HEK293T (cell line): ENCODE data around the gene RNF141.

Experiments
- CTCF ChIA-PET: fragments of 350-600 bp; formaldehyde crosslinking; extraction: SDS; loops from one replicate; lab custom pipeline; 2021; ENCODE audit warnings: antibody characterized with exemption, inconsistent platforms; lab: Yijun Ruan, JAX
- POLR2A ChIA-PET: fragments of 350-600 bp; formaldehyde crosslinking; extraction: SDS; loops from one replicate; lab custom pipeline; 2020; ENCODE audit warnings: antibody characterized with exemption, inconsistent platforms; lab: Yijun Ruan, JAX
- DNase-seq: peaks from one replicate; pipeline ENCODE4 v3.0.0; 2012; ENCODE audit warnings: mixed read lengths; ENCODE audit errors: extremely low spot score
- ARNT ChIP-seq: fragments of 450-650 bp; IDR thresholded peaks from 2 replicates; pipeline ENCODE4 v1.6.1; 2017; ENCODE audit warnings: mild to moderate bottlenecking
- BHLHE40 ChIP-seq: fragments of 450-650 bp; IDR thresholded peaks from 2 replicates; pipeline ENCODE4 v1.6.1; 2016; ENCODE audit warnings: mild to moderate bottlenecking, moderate library complexity, borderline replicate concordance
- CTBP1 ChIP-seq: fragments of 450-650 bp; IDR thresholded peaks from 2 replicates; pipeline ENCODE4 v1.6.1; 2016; ENCODE audit warnings: borderline replicate concordance
- ELF4 ChIP-seq: fragments of 450-650 bp; IDR thresholded peaks from 2 replicates; pipeline ENCODE4 v1.6.1; 2017; ENCODE audit warnings: antibody characterized with exemption
- FOXA1 ChIP-seq: fragments of 450-650 bp; IDR thresholded peaks from 2 replicates; pipeline ENCODE4 v1.6.1; 2016; ENCODE audit warnings: mild to moderate bottlenecking
- FOXK2 ChIP-seq: fragments of 450-650 bp; IDR thresholded peaks from 2 replicates; pipeline ENCODE4 v1.6.1; 2016; ENCODE audit warnings: mild to moderate bottlenecking
- FOXM1 ChIP-seq: fragments of 450-650 bp; IDR thresholded peaks from 2 replicates; pipeline ENCODE4 v1.6.1; 2017; ENCODE audit warnings: mild to moderate bottlenecking, borderline replicate concordance
- HDGF ChIP-seq: fragments of 450-650 bp; IDR thresholded peaks from 2 replicates; pipeline ENCODE4 v1.6.1; 2017; ENCODE audit warnings: antibody characterized with exemption, borderline replicate concordance
- L3MBTL2 ChIP-seq: fragments of 450-650 bp; conservative IDR thresholded peaks from 2 replicates; pipeline ENCODE4 v1.6.1; 2016; ENCODE audit warnings: mild to moderate bottlenecking
- LEF1 ChIP-seq: fragments of 450-650 bp; IDR thresholded peaks from 2 replicates; pipeline ENCODE4 v1.6.1; 2017; ENCODE audit warnings: mild to moderate bottlenecking, borderline replicate concordance
- NFRKB ChIP-seq: fragments of 450-650 bp; IDR thresholded peaks from 2 replicates; pipeline ENCODE4 v1.6.1; 2016; ENCODE audit warnings: mild to moderate bottlenecking, moderate library complexity
- PKNOX1 ChIP-seq: fragments of 450-650 bp; IDR thresholded peaks from 2 replicates; pipeline ENCODE4 v1.6.1; 2016
- SP1 ChIP-seq: fragments of 450-650 bp; IDR thresholded peaks from 2 replicates; pipeline ENCODE4 v1.6.1; 2017
- SUZ12 ChIP-seq: fragments of 450-650 bp; IDR thresholded peaks from 2 replicates; pipeline ENCODE4 v1.6.1; 2016; ENCODE audit warnings: mild to moderate bottlenecking
- TARDBP ChIP-seq: fragments of 450-650 bp; IDR thresholded peaks from 2 replicates; pipeline ENCODE4 v1.6.1; 2016
- ZNF384 ChIP-seq: fragments of 450-650 bp; IDR thresholded peaks from 2 replicates; pipeline ENCODE4 v1.6.1; 2016

Gene RNF141

GRCh38 chr11:10503777-10504480 lies 37.1 kb downstream of the RNF141 start:
- no peak for DNase-seq
- CTCF ChIA-PET, result no interaction called here
- TF ChIP-seq BHLHE40 (no peak), FOXA1 (no peak), FOXK2 (no peak), CTBP1 (no peak), FOXM1 (no peak), PKNOX1 (no peak), SUZ12 (no peak), L3MBTL2 (no peak), ELF4 (no peak), LEF1 (no peak), TARDBP (no peak), ARNT (no peak), NFRKB (no peak), ZNF384 (no peak), HDGF (no peak), SP1 (no peak)
- POLR2A ChIA-PET, result no interaction called here

- CTCF ChIA-PET, result no interaction called here
- no peak for DNase-seq
- POLR2A ChIA-PET, result no interaction called here
- TF ChIP-seq TARDBP (no peak), PKNOX1 (no peak), FOXM1 (no peak), CTBP1 (no peak), FOXK2 (no peak)
Measured at GRCh38 chr11:10503221-10503620, 37.8 kb downstream of the RNF141 start.

DNA sequence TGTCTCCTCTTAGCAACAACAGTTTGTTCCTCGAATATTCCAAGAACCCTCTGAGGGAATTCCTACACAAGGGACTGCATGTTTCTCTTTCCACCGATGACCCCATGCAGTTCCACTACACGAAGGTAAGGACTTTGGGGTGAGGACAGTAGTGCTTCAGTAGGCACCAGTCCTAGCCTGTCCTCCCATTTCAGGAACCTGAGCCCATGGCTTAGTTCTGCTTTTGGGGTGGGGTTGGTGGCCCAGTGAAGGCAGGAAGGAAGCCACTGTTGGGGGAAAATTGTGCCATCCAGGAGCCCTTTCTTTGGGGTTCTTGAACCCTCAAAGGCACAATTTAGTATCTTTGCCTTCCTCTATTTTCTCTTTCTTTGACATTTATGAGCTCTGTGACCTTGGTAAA lies 38.2 kb downstream of the RNF141 start:
- ChIA-PET POLR2A (no interaction called here), CTCF (no interaction called here)
- DNase-seq, result no peak
- TF ChIP-seq FOXA1 (no peak), NFRKB (no peak), ZNF384 (no peak), SP1 (no peak), LEF1 (no peak), HDGF (no peak), ELF4 (no peak), CTBP1 (no peak)

GRCh38 chr11:10502065-10502680 lies 38.8 kb downstream of the RNF141 start:
- CTCF ChIA-PET, result no interaction called here
- TF ChIP-seq ZNF384 (no peak), SUZ12 (no peak)
- no peak for DNase-seq
- POLR2A ChIA-PET, result no interaction called here

GRCh38 chr11:10500757-10501684 lies 40.0 kb downstream of the RNF141 start:
- no peak for TF ChIP-seq PKNOX1
- no peak for TF ChIP-seq ZNF384
- TF ChIP-seq SP1, result no peak
- no peak for TF ChIP-seq FOXM1
- TF ChIP-seq HDGF, result no peak
- no peak for TF ChIP-seq ELF4
- no peak for TF ChIP-seq FOXK2
- no peak for TF ChIP-seq TARDBP
- TF ChIP-seq CTBP1, result no peak
- TF ChIP-seq FOXA1, result no peak
- CTCF ChIA-PET, result no interaction called here
- peak; percentile 4 for DNase-seq
- POLR2A ChIA-PET, result no interaction called here

DNA sequence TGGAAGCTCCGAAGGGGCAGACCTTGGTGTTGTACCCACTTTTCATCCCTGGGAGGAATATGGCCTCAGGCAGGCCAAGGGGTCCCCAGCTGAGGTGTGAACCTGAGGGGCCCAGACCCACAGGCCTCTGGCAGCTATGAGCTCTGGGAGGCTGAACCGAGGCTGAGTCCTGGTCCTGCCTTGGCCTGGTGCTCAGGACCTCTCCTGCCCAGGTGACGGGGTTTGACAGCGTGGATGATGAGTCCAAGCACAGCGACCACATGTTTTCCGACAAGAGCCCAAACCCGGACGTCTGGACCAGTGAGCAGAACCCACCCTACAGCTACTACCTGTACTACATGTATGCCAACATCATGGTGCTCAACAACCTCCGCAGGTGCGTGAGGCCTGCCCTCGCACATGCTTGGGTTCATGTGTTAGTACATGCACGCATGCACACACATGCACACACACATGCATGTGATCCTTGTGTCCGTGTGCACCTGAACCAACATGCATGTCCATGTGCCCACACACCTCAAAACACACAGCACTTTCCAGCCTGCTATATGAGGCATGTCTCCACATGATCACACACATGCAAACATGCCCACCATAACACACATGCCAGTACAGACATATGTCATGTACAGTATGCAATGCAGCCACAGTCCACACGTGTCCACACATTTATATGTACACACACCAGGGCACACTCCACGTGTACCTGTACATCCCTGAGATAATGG lies 40.9 kb downstream of the RNF141 start:
- CTCF ChIA-PET, result no interaction called here

More for the DNA sequence above, 40.9 kb downstream of the RNF141 start:
- DNase-seq, result no peak
- TF ChIP-seq NFRKB (no peak), ELF4 (no peak), HDGF (no peak), FOXK2 (no peak), PKNOX1 (no peak), CTBP1 (no peak), SP1 (no peak), SUZ12 (no peak), FOXM1 (no peak), L3MBTL2 (no peak), TARDBP (no peak), ZNF384 (no peak)
- POLR2A ChIA-PET, result no interaction called here
